Measurements from ENCODE around the gene RBM18. TPM values are rescaled to one million over a fixed set of nuclear protein-coding genes. Genes with fewer than 3 reads are reported as not detected.
A peak's percentile ranks its signal among the peaks of the same experiment; 100 is the strongest.

RBM18 gene
- total RNA-seq = 15.9 TPM

GRCh38 chr9:122264360-122265148, at the start of gene RBM18, which contains the start of gene MRRF:
RBM18 (minus strand) TSS chr9:122264840; CDS start chr9:122261492, 3,348 bp downstream.
MRRF (plus strand) TSS chr9:122264882; CDS start chr9:122270892, 6,010 bp downstream.
- FAIRE-seq = no peak
- DNase-seq (ENCODE audit: low spot score in 2 of 2) = peak; percentile 69 to 82

GRCh38 chr9:122314165-122314564, 49.5 kb upstream of the RBM18 start:
- DNase-seq (ENCODE audit: low spot score in 2 of 2) (no peak), FAIRE-seq (no peak)

- FAIRE-seq (no peak), DNase-seq (ENCODE audit: low spot score in 2 of 2) (no peak)
Observed at GRCh38 chr9:122309861-122310260, 45.2 kb upstream of the RBM18 start.

DNA sequence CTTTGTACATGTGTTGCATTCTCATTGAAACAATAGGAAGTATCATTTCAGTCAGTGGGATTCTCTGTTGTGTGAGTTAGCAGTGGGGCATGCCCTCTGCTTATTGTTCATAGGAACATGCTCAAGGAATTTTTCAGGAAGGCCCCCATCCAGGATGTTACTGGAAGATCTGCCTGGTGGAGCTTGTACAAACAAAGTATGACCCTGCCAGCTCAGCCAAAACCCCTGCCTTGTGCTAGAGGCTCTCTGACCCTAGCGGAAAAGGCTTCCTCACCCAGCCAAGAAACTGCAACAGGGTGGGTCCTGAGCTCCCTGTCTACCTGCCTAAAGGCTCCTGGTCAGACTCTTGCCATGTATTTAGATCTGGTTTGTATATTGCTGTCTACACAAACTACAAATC, 43.3 kb upstream of the RBM18 start:
- DNase-seq (ENCODE audit: low spot score in 2 of 2) (no peak), FAIRE-seq (no peak)

DNA sequence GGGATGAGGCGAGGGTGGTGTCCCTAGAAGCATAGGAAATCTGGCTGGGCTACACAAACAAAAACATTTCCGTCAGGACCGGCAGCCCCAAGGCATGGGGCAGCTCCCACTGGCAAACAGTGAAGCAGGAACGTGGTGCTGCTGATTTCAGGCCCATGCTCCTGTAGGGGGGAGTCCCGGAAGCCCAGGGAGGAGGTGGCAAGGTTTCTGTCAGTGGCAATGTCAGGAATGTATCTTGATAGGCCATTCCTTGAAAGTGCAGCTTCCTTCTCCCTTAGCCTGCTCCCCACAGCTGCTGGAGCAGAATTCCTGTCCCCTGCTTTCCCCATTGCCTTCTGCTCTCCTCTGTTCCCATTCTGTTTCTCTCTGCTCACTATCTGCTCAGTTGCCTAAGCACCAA, 42.4 kb upstream of the RBM18 start:
- FAIRE-seq = no peak

DNA sequence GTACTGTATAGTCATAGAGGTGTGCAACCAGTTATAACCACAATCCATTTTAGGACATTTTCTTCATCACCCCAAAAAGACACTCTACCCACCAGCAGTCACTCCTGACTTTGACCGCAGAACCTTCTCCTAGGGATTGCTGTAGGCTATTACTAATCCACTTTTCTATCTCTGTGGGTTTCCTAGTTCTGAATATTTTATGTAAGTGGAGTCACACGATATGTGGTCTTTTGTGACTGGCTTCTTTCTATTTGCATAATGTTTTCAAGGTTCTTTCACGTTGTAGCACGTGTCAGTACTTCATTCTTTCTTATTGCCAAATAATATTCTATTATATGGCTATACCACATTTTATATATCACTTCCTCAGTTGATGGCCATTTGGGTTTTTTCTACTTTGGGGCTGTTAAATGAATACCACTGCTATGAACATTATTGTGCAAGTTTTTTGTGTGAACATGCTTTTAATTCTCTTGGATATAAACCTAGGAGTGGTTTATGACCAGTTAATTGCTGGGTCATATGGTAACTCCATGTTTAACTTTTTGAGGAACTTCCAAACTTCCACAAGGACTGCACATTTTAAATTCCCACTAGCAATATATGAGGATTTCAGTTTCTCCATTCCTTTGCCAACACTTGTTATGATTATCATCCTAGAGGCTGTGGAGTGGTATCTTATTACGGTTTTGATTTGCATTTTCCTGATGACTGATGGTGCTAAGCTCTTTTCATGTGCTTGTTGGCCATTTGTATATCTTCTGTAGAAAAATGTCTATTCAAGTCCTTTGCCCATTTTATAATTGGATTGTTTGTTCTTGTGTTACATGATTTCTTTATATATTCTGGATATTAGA, 37.8 kb upstream of the RBM18 start:
- DNase-seq (ENCODE audit: low spot score in 2 of 2) (no peak), FAIRE-seq (no peak)

More for the DNA sequence above, 42.4 kb upstream of the RBM18 start:
- no peak for DNase-seq (ENCODE audit: low spot score in 2 of 2)

DNA sequence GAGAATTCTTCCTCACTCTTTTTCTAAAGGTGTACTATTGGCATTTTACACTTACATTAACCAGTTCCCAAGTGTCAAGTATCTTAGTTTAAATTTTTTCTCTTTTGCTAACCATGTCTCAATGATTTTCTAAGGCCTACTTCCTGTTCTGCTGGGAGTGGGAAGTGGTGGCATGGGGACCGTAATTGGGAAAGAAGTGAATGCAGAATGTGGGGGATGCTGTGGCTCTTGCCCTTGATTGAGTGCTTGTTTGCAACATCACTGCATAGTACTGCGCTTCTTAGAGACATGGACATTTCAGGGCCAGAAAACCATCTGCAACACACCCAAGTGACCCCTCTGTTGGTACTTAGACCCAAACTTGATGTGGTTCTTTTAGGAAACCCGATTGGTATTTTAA, 32.9 kb upstream of the RBM18 start:
- DNase-seq (ENCODE audit: low spot score in 2 of 2) = no peak
- FAIRE-seq = no peak

- FAIRE-seq (no peak), DNase-seq (ENCODE audit: low spot score in 2 of 2) (no peak)
Observed at GRCh38 chr9:122294531-122294930, 29.9 kb upstream of the RBM18 start.

DNA sequence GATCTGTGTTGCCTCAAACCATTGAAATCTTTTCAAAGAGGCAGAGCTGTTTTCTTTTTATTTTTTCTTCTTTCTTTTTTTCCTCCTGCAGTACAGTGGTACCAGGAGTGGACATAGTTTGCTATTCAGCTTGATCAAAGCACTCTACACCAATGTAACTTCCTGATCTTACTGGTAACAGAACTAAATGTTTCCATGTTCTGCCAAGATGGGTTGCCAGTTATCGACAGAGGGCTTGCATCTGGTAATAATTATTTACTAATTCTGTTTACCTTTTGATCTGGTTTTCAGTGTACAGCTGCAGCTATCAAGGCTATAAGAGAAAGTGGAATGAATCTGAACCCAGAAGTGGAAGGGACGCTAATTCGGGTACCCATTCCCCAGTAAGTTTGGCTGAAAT, 26.8 kb upstream of the RBM18 start:
- no peak for DNase-seq (ENCODE audit: low spot score in 2 of 2)
- no peak for FAIRE-seq

DNA sequence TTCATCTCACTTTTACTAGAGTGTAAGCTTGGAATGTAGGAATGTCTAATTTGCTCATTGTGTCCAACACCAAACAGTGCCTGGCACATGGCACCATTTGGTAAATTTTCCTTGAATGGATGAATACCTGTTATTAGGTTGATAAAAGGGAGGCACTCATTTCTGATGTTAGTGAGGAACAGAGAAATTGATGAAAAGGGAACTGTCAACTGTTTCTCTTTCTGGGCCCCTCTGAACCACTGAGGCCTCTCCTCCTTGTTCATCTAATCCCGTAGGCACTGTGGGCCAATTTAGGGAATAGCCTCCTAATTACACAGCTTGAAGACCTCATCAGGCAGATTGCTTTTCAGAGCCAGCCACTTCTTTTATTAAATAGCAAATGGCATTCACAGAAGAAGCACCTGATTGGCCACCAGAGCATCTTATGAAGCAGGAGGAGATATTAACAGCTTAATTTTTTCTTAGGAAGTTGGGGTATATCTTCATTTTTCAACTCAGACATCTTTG, 22.6 kb upstream of the RBM18 start:
- FAIRE-seq (no peak), DNase-seq (ENCODE audit: low spot score in 2 of 2) (no peak)

DNA sequence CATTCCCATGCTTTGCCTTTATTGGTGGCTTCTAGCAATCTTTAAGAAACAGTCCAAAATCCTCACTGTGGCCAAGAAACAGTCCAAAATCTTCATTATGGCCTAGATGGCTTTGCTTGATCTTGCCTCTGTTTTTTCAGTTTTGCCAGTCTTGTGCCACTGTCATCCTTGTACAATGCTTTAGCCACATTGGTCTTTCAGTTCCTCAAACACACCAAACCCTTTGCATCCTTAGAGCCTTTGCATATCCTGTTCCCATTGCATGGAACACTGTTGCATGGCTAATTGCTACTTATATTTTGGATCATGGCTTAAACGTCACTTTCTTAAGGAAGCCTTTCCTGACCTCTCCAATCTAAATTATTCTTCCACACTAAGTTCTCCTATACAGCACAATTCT, 22.1 kb upstream of the RBM18 start:
- DNase-seq (ENCODE audit: low spot score in 2 of 2) = no peak
- FAIRE-seq = no peak

DNA sequence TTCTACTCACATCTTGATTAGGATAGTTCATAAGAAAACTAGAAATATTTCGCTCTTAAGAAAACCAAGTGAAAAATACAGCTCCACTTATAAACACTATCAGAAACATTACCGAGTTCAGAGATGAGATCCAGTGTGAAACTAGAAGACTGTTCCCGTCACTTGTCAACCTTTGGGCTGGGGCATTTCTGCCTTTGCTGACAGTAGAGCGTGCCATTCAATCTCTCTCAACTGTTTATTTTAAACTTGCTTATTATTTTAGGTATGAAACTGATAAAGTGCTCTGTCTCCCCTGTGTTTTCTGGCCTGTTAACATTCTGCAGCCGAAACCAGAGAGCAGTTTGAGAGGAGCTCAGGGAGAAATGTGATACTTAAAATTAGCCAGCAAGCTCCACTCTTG, 16.7 kb upstream of the RBM18 start:
- no peak for DNase-seq (ENCODE audit: low spot score in 2 of 2)
- no peak for FAIRE-seq

- FAIRE-seq (no peak), DNase-seq (ENCODE audit: low spot score in 2 of 2) (no peak)
Observed at GRCh38 chr9:122277285-122277897, 12.8 kb upstream of the RBM18 start.

GRCh38 chr9:122276096-122276495, 11.5 kb upstream of the RBM18 start:
- FAIRE-seq = no peak
- no peak for DNase-seq (ENCODE audit: low spot score in 2 of 2)

DNA sequence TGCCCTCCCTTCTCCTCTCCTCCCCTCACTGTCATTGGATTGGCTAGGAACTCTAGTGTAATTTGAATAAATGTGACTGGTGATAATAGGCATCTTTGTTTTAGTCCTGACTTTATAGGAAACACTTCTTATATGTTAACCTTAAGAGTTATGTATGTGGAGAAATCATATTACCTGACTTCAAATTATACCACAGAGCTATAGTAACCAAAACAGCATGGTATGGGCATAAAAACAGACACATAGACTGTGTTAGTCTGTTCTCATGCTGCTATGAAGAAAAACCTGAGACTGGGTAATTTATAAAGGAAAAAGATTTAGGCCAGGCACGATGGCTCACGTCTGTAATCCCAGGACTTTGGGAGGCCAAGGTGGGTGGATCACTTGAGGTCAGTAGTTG, 9.4 kb upstream of the RBM18 start:
- no peak for DNase-seq (ENCODE audit: low spot score in 2 of 2)
- FAIRE-seq = no peak

DNA sequence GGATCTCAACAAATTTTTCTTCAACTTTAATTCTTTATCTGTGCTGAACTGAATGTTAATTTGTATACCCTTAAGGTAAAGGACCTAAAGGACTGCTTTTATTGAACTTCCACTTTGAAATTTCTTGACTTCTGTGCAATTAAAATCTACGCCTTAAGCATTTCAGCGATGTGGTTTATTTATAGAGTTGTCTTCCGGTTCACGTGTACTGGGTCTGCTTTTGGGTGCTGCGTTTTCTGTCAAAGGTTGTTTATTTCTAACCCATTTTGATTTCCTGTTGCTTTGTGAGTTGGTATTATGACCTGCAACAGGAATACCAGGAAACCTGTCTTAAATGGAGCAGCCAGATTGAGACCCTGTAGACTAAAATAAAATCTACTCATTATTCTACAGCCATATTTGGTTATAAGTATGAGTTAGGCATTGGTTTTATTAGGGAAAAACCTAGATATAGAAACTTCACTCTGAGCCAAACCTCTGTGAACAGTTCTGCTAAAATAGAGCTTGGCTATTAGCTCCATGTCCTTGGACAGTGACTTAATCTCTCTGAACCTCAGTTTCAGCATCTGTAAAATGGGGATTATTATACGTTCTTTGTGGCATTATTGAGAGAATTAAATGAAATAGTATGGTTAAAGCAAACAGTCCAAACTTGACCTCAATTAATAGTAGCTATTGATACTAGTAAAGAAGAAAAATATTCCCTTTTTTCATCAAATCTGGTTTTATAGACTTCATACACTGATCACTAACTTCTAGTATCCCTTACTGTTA, 3.6 kb upstream of the RBM18 start:
- FAIRE-seq (no peak), DNase-seq (ENCODE audit: low spot score in 2 of 2) (no peak)

GRCh38 chr9:122265149-122265915, 692 bp upstream of the RBM18 start:
- DNase-seq (ENCODE audit: low spot score in 2 of 2) = peak; percentile 24 to 30

GRCh38 chr9:122263699-122264349, 816 bp downstream of the RBM18 start:
- DNase-seq (ENCODE audit: low spot score in 2 of 2) = no peak
- no peak for FAIRE-seq

More at GRCh38 chr9:122265149-122265915, 692 bp upstream of the RBM18 start:
- FAIRE-seq = no peak

- FAIRE-seq (no peak), DNase-seq (ENCODE audit: low spot score in 2 of 2) (no peak)
Observed at GRCh38 chr9:122262073-122262472, 2.6 kb downstream of the RBM18 start.
